G401 (cell line): ENCODE measurements around the gene DOK3. TPM values are rescaled to one million over a fixed set of nuclear protein-coding genes. Genes with fewer than 3 reads are reported as not detected.

ENCODE experiments used
- DNase-seq: peaks from one replicate; pipeline ENCODE4 v3.0.0-alpha.2; 2015; ENCODE audit warnings: low spot score
- in situ Hi-C: cut with HindIII; loops from 2 replicates; pipeline ENCODE4 v1.10.0; 2016; ENCODE audit warnings: low sequenced_read_pairs, mixed read lengths
- total RNA-seq: library from RNA; depleted of rRNA; stranded (reverse); fragments of >200 nt; shearing (Covaris generic); gene quantifications from 2 replicates; pipeline ENCODE4 v1.2.3, GENCODE V29; 2014; rRNA removed

DOK3 gene
- total RNA-seq, 1 experiment from 2014 or later = 0.85 TPM

DNA sequence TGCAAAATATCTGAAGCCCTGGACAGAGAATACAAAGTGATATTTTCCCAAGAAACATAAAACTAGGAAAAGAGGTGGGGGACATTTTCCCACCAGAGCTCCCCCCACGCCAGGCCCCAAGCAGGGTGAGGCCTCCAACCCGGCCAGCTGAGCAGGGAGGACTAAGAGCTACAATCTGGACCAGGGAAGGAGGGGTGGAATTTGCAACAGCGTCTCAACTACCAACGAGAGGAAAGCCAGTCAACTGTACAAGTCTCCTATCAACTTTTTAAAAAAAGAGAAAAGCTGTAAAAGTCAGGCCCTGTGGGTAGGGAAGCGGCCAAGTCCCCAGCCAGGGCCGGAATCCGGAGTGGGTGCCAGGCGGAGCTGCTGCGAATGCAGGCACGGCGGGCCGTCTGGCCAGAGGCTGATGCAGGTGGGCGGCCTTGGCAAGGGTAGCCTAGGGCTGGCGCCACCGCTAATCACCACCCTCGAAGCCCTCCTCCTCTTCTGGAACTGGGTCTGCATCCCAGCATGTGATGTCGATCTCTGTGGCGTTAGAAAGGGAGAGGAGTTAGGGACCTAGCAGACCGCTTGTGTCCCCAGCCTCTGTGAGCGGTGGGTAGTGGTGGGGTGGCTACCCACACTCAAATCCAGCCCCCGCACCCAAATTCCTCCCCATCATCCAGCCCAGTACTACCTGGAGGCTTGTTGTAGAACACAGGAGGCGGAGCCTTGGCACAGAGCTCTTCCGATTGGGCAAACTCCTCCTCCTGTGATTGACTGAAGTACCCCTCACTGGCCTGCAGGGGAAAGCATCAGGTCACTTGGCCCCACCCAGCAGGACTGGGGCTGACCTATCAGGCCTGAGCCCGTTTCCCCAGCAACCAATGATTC lies 52.4 kb downstream of the DOK3 start:
- peak; percentile 100 for DNase-seq
- in situ Hi-C loops = no loop called here

DNA sequence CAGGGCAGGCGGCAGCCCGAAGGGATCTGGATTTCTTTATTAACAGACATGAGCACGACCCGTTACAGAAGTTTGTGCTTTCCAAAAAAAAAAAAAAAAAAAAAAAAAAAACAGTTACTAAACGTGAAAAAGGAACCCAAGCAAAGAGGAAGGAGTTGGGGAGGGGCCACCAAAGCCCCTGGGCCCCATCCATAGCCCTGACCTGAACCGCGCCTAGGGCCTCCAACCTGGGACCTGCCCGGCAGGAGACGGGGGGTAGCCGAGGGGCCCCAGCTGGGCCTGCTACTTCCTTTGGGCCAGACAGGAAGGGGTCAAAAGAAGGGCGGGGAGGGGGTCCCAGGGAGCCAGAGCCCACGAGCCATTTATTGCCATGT lies 53.0 kb downstream of the DOK3 start:
- in situ Hi-C loops = no loop called here
- no peak for DNase-seq

DNA sequence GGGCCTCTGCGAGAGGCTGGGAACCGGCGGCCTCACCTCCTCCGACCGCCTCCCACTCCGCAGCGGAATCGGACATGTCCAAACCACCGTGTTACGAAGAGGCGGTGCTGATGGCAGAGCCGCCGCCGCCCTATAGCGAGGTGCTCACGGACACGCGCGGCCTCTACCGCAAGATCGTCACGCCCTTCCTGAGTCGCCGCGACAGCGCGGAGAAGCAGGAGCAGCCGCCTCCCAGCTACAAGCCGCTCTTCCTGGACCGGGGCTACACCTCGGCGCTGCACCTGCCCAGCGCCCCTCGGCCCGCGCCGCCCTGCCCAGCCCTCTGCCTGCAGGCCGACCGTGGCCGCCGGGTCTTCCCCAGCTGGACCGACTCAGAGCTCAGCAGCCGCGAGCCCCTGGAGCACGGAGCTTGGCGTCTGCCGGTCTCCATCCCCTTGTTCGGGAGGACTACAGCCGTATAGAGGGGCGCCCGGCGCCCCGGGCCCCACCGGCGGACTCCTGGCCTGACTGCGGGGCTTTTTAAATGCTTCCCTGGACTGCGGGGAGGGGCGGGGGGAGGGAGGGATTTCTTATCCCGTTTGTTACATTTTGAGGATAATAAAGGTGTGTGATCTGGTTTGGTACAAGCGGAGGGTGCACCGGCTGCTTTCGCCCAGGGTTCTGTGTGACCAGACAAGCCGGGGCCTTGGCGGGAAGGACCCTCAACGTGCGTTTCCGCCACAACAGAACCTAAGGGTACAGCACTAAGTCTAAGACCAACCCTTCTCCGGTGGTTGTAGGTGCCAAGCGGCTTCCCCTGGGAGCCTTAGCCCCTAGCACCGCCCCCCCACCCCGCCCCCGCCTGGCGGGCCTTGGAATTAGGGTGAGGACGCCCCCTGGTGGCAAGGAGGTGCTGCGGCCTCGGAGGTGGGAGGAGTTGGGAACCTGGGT lies 53.7 kb downstream of the DOK3 start:
- in situ Hi-C loops = no loop called here
- peak; percentile 92 for DNase-seq

GRCh38 chr5:177455036-177455660 lies 54.5 kb downstream of the DOK3 start:
- in situ Hi-C loops = no loop called here

DNA sequence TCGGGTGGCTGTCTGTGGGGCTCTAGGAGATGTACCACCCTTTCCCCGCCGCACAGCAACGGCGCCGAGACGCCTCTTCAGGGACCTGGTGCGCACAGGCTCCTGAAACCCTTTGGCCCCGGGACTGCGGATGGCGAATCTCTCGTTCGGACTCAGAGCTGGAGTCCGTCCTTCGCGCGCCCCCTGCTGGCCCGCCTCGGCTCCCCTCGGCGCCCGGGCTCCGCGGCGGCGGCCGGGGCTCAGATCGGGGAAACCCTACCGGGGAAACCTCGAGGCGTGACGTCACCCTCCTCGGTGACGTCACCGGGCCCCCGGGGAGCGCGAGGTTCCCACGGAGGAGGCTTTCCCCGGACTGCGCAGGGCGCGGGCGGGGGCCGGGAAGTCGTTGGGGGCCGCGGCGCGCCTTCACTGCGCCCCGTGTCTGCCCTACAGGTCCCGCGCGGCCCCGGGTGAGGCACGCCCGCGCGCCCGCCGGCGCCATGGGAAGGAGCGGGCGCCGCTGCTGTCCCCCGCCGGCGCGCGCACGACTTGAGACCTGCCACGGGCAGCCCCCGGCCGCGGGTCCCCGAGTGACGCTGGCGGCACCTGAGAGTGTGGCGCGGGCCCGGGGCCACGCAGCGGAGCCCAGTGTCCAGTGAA lies 55.1 kb downstream of the DOK3 start:
- in situ Hi-C loops = no loop called here
- DNase-seq = peak; percentile 81

More at GRCh38 chr5:177455036-177455660, 54.5 kb downstream of the DOK3 start:
- DNase-seq = peak; percentile 83

DNA sequence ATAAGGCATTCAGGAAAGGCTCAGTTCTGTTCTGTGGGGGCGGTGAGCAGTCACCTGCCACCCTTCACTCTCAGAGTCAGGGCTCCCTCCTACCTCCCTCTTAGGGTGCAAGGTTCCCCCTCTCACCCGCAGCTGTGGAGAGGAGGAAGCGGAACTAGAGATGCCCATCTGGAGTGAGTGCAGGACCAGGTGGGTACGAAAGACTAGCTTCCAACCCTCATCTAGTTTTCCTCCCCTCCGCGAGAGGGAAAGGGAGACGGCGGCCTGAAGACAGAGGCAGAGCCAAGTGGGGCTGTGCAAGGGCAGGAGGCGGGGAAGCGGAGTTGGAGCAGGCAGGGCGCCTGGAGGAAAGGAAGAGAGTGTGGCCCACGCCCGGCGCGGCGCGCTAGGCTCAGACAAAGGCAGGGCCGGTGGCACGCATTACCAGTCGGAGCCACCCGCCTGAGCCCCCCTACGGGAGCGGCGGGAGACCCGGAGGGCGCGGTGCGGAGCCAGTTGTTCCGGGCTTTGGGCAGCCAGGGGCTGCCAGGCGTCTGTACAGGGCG lies 55.7 kb downstream of the DOK3 start:
- peak; percentile 49 for DNase-seq
- in situ Hi-C loops = no loop called here

GRCh38 chr5:177452688-177453638 lies 56.7 kb downstream of the DOK3 start:
- in situ Hi-C loops = no loop called here
- DNase-seq = no peak

Other genes starting within 250 kb of the DOK3 start
- gene RAB24, start 206.1 kb downstream of the DOK3 start, total RNA-seq = 24.6 and 25.1 TPM in 2 replicates
- gene PRELID1, start 206.0 kb downstream of the DOK3 start, total RNA-seq = 393 and 426 TPM in 2 replicates
- gene MXD3, start 197.9 kb downstream of the DOK3 start, total RNA-seq = 26.8 and 38.5 TPM in 2 replicates
- gene LMAN2, start 158.2 kb downstream of the DOK3 start, total RNA-seq = 257 and 339 TPM in 2 replicates
- 72.9 and 91.8 TPM in 2 replicates for gene RGS14, start 151.9 kb downstream of the DOK3 start, total RNA-seq
- not detected in 2 replicates for gene SLC34A1, start 125.4 kb downstream of the DOK3 start, total RNA-seq
- gene PFN3, start 109.2 kb downstream of the DOK3 start, total RNA-seq = not detected in 2 replicates
- 3.1 and 11.4 TPM in 2 replicates for gene F12, start 100.3 kb downstream of the DOK3 start, total RNA-seq
- 58.6 and 62.3 TPM in 2 replicates for gene GRK6, start 83.2 kb downstream of the DOK3 start, total RNA-seq
- gene PRR7, start 63.0 kb downstream of the DOK3 start, total RNA-seq = 19.5 and 30.8 TPM in 2 replicates
- gene DBN1, start 36.2 kb downstream of the DOK3 start, total RNA-seq = 295 and 370 TPM in 2 replicates
- 297 and 299 TPM in 2 replicates for gene PDLIM7, start 12.2 kb downstream of the DOK3 start, total RNA-seq
- gene DDX41, start 7.1 kb upstream of the DOK3 start, total RNA-seq = 96.6 and 166 TPM in 2 replicates
- gene FAM193B, start 44.7 kb upstream of the DOK3 start, total RNA-seq = 29.0 and 45.3 TPM in 2 replicates
- 126 and 127 TPM in 2 replicates for gene TMED9, start 82.4 kb upstream of the DOK3 start, total RNA-seq
- gene B4GALT7, start 90.3 kb upstream of the DOK3 start, total RNA-seq = 28.3 and 46.6 TPM in 2 replicates